Measurements from ENCODE around the gene ZNF391.

GRCh38 chr6:27419363-27419762 is 30.8 kb downstream of the ZNF391 start:
- TF ChIP-seq POLR2A (IDR thresholded peaks at IDR 0.05; ENCODE audit: borderline replicate concordance, extremely low read depth, insufficient read depth, insufficient read length) = no peak
- no peak for TF ChIP-seq CTCF (IDR thresholded peaks at IDR 0.05 in 2 of 3, conservative IDR thresholded peaks at IDR 0.05 in 1 of 3; ENCODE audit: borderline replicate concordance in 1 of 3, insufficient read depth in 1 of 3, low read depth in 2 of 3, low read length in 2 of 3)
- TF ChIP-seq SP1 (IDR thresholded peaks at IDR 0.05; ENCODE audit: low read depth) = no peak
- no peak for TF ChIP-seq EZH2phosphoT487 (IDR thresholded peaks at IDR 0.05; ENCODE audit: borderline replicate concordance)
